GM12878 (cell line): ENCODE results near the gene KLHL25. TPM values are rescaled to one million over a fixed set of nuclear protein-coding genes. Genes with fewer than 3 reads are reported as not detected.
"Not testable (repeated sequence)": the region's sequence is repeated elsewhere in the genome, so short reads cannot be mapped to it uniquely, and the experiment has no call there.

ENCODE experiments used
- ATAC-seq: fragments of 200-7000 bp; cut with Tn5 transposase; 3 replicates; pipeline ENCODE4 v1.9.1; 2020; ENCODE audit warnings: mild to moderate bottlenecking, moderate library complexity
- BruUV-seq: library from RNA; stranded (reverse); fragments of 400-500 nt; replicated peaks from 2 replicates; lab custom pipeline; 2021; lab: Mats Ljungman, UMichigan
- CTCF ChIA-PET: fragments of 300-600 bp; sonication (Branson Sonifier 250); formaldehyde crosslinking; extraction: SDS; loops from one replicate; lab custom pipeline; 2021; ENCODE audit warnings: inconsistent platforms; lab: Yijun Ruan, JAX
- POLR2A ChIA-PET: fragments of 350-600 bp; formaldehyde crosslinking; extraction: SDS; loops from one replicate; lab custom pipeline; 2021; ENCODE audit warnings: inconsistent platforms; lab: Charles Lee
- RAD21 ChIA-PET: fragments of 300-600 bp; sonication (Branson Sonifier 250); formaldehyde crosslinking; loops from one replicate; lab custom pipeline; 2023; ENCODE audit warnings: antibody characterized with exemption; ENCODE audit not compliant: unreplicated experiment; lab: Charles Lee
- SMC1A ChIA-PET: fragments of 300-600 bp; sonication (Branson Sonifier 250); formaldehyde crosslinking; loops from one replicate; lab custom pipeline; 2023; ENCODE audit not compliant: unreplicated experiment, uncharacterized antibody; lab: Charles Lee
- DNase-seq: peaks from one replicate; pipeline ENCODE4 v3.0.0-alpha.2; 2011; ENCODE audit warnings: low read depth, low spot score
- FAIRE-seq: peaks from 3 replicates; lab custom pipeline; 2011; peaks lifted over from hg19 to GRCh38; lab: Jason Lieb, UNC
- H2AFZ ChIP-seq: 2 replicates; pipeline ENCODE4 v1.6.0; 2011; ENCODE audit warnings: low read depth, low read length, control low read depth; ENCODE audit not compliant: control insufficient read depth
- H3K27ac ChIP-seq: 2 replicates; pipeline ENCODE4 v1.5.1; 2011; ENCODE audit warnings: control low read depth; ENCODE audit not compliant: control insufficient read depth, insufficient read depth
- H3K27me3 ChIP-seq, 2 experiments: replicated peaks in 1 of 2; 2 replicates each; pipeline versions ENCODE4 v1.6.0 to v1.6.1; 2011; ENCODE audit warnings: low read length in 1 of 2; ENCODE audit not compliant: control insufficient read depth in 2 of 2, insufficient read depth in 2 of 2
- H3K36me3 ChIP-seq, 2 experiments: 2 replicates each; pipeline ENCODE4 v1.5.1; 2011; ENCODE audit warnings: low read length in 1 of 2; ENCODE audit not compliant: control insufficient read depth in 2 of 2, insufficient read depth in 2 of 2
- H3K4me1 ChIP-seq: 2 replicates; pipeline ENCODE4 v1.6.1; 2011; ENCODE audit warnings: mild to moderate bottlenecking, low read length, moderate library complexity, mixed read lengths; ENCODE audit not compliant: control insufficient read depth, insufficient read depth
- H3K4me2 ChIP-seq: 2 replicates; pipeline ENCODE4 v1.6.0; 2011; ENCODE audit warnings: control low read depth; ENCODE audit not compliant: control insufficient read depth, insufficient read depth
- H3K4me3 ChIP-seq: fragments of 200-600 bp; sonication (generic); 2 replicates; pipeline ENCODE4 v1.5.1; 2016
- H3K79me2 ChIP-seq: 2 replicates; pipeline ENCODE4 v1.6.0; 2011; ENCODE audit warnings: low read length; ENCODE audit not compliant: control insufficient read depth, insufficient read depth
- H3K9ac ChIP-seq: 2 replicates; pipeline ENCODE4 v1.8.0; 2011; ENCODE audit warnings: low read length, control low read depth, mixed read lengths; ENCODE audit not compliant: control insufficient read depth, insufficient read depth
- H3K9me3 ChIP-seq: replicated peaks from 3 replicates; pipeline ENCODE4 v1.5.1; 2011; ENCODE audit warnings: mild to moderate bottlenecking, low read length; ENCODE audit not compliant: control insufficient read depth, insufficient read depth
- H4K20me1 ChIP-seq: 2 replicates; pipeline ENCODE4 v1.6.0; 2011; ENCODE audit not compliant: control insufficient read depth, insufficient read depth
- BCL11A ChIP-seq: IDR thresholded peaks from 2 replicates; pipeline ENCODE4 v1.6.1; 2011; ENCODE audit warnings: low read depth, low read length
- CUX1 ChIP-seq: IDR thresholded peaks from 2 replicates; pipeline ENCODE4 v1.6.1; 2012; ENCODE audit warnings: improper control_type of control experiment, low read depth, low read length; ENCODE audit not compliant: insufficient replicate concordance
- MXI1 ChIP-seq: fragments of 150-350 bp; IDR thresholded peaks from 2 replicates; pipeline ENCODE4 v1.6.1; 2011; ENCODE audit warnings: low read depth, mild to moderate bottlenecking, inconsistent platforms, low read length, improper control_type of control experiment
- NFIC ChIP-seq: IDR thresholded peaks from 2 replicates; pipeline ENCODE4 v1.6.1; 2012; ENCODE audit warnings: low read depth, mild to moderate bottlenecking, inconsistent platforms, low read length, moderate library complexity
- PAX5 ChIP-seq: IDR thresholded peaks from 2 replicates; pipeline ENCODE4 v1.6.1; 2011; ENCODE audit warnings: low read depth, low read length, borderline replicate concordance
- WGBS: methylation state at CpG from one replicate; pipeline ENCODE4 v1.1.6; 2016; ENCODE audit warnings: low lambda C conversion rate; ENCODE audit not compliant: insufficient replicate concordance, insufficient coverage; ENCODE audit errors: missing lambda C conversion rate; 5-methylcytosine and 5-hydroxymethylcytosine counted together
- in situ Hi-C: fragments of 300-500 bp; cut with MboI; formaldehyde crosslinking; loops from 9 replicates; pipeline ENCODE4 v1.14.3; 2018; ENCODE audit warnings: mixed read lengths
- intact Hi-C: fragments of 100-400 bp; cut with micrococcal nuclease; formaldehyde crosslinking; loops from one replicate; pipeline ENCODE4 v1.14.2; 2022; ENCODE audit not compliant: unreplicated experiment
- polyA plus RNA-seq, 11 experiments: library from polyadenylated mRNA; depleted of rRNA in 4 of 11; unstranded in 6 of 11; stranded (reverse) in 5 of 11; fragments of >200 nt; fragmentation: Nextera tagmentation in 4 of 11; fragmentation: Illumina TruSeq in 1 of 11; extraction: Ambion mirVana in 4 of 11; extraction: Trizol in 1 of 11; gene quantifications; 1 replicate in 1 of 11; 2 replicates in 10 of 11; pipeline versions ENCODE4 v1.2.1 to v1.2.3, GENCODE V29; 2011 to 2016; ENCODE audit warnings: inconsistent platforms in 2 of 11, missing spikeins in 2 of 11, low read depth in 1 of 11
- total RNA-seq, 4 experiments: library from RNA; depleted of rRNA in 3 of 4; stranded (reverse); fragments of >200 nt in 3 of 4; fragmentation: Illumina TruSeq in 1 of 4; extraction: Trizol in 1 of 4; gene quantifications; 2 replicates each; pipeline versions ENCODE4 v1.2.1 to v1.2.3, GENCODE V29; 2013 to 2021

KLHL25 gene
- total and polyA plus RNA-seq, 10 of the 15 experiments (the other 5 are each of a cell fraction or from before 2014, with no cell fraction given), result 0.04 to 3.0 (median 2.1) TPM; not detected in 1

GRCh38 chr15:85831415-85832113 is 36.8 kb upstream of the KLHL25 start (continued):
- TF ChIP-seq CUX1 (no peak), MXI1 (no peak), NFIC (no peak), PAX5 (no peak), BCL11A (no peak)

- FAIRE-seq, H4K20me1 ChIP-seq, H3K36me3 ChIP-seq, POLR2A ChIA-PET, H3K4me2 ChIP-seq, ATAC-seq, H3K27ac ChIP-seq, H3K9ac ChIP-seq, DNase-seq, H3K4me3 ChIP-seq, H2AFZ ChIP-seq, RAD21 ChIA-PET, H3K4me1 ChIP-seq, intact Hi-C loops, H3K9me3 ChIP-seq, H3K27me3 ChIP-seq, in situ Hi-C loops, H3K79me2 ChIP-seq, BruUV-seq: not testable (repeated sequence)
- CTCF ChIA-PET, result interaction anchor here (0.6 kb wide), 1 partner anchor 495 kb away, joined by 3 read pairs; no protein-coding TSS in a partner anchor
- SMC1A ChIA-PET, result interaction anchor here (0.9 to 1.1 kb wide), 2 partner anchors 9 to 211 kb away, joined by 3 read pairs; no protein-coding TSS in a partner anchor
- WGBS, result 81% methylated on average over 4 of the region's 4 CpGs
Measured at GRCh38 chr15:85829754-85830153, 35.0 kb upstream of the KLHL25 start.
